ENCODE results near the gene KRTAP5-7.
"Not testable (repeated sequence)": the region's sequence is repeated elsewhere in the genome, so short reads cannot be mapped to it uniquely, and the experiment has no call there.

The KRTAP5-7 gene

DNA sequence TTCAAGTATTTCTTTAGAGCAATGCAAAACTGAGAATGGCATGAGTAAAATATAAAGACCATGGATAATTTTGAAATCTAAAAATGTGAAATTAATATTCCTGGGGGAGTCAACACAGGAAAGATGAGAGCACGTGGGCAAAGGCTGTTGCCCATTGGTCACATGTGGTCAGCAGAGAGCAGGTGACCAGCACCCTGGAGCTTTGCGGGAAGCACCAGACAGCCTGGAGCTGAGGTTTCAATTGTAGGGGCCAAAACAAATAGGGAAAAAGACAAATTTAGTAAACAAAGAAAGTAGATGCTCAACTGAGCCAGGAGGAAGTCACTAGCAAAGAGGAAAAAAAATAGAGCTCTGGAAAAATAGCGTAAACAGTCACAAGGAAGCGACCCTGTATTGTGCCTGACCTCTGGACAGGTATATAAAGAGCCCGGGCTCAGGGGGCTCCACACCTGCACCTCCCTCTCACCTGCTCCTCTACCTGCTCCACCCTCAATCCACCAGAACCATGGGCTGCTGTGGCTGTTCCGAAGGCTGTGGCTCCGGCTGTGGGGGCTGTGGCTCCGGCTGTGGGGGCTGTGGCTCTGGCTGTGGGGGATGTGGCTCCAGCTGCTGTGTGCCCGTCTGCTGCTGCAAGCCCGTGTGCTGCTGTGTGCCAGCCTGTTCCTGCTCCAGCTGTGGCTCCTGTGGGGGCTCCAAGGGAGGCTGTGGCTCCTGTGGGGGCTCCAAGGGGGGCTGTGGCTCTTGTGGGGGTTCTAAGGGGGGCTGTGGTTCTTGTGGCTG lies at the start of gene KRTAP5-7:
TSS of gene KRTAP5-7 (plus strand) at position 472 of the 780 bp plus-strand sequence. CDS start at position 506, 34 bp downstream.
- DNase-seq (ENCODE audit: low spot score): not testable (repeated sequence)

- DNase-seq (ENCODE audit: low spot score): no peak
Measured at GRCh38 chr11:71477641-71478527, 49.2 kb upstream of the KRTAP5-7 start.

DNA sequence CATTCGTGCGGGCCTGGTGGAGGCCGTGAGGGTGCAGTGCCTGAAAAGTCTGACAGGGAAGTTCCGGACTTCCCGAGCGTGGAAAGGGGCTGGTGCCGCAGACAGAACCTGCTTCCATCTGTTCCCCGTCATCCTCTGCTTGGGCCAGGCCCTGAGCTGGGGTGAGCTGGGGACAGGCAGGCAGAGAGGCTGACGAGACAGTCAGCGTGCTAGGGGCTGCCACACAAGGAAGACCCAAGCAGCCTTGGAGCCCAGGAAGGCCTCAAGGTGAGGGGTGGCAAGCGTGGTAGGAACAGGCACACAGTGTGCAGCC lies 48.6 kb upstream of the KRTAP5-7 start:
- no peak for DNase-seq (ENCODE audit: low spot score)

DNA sequence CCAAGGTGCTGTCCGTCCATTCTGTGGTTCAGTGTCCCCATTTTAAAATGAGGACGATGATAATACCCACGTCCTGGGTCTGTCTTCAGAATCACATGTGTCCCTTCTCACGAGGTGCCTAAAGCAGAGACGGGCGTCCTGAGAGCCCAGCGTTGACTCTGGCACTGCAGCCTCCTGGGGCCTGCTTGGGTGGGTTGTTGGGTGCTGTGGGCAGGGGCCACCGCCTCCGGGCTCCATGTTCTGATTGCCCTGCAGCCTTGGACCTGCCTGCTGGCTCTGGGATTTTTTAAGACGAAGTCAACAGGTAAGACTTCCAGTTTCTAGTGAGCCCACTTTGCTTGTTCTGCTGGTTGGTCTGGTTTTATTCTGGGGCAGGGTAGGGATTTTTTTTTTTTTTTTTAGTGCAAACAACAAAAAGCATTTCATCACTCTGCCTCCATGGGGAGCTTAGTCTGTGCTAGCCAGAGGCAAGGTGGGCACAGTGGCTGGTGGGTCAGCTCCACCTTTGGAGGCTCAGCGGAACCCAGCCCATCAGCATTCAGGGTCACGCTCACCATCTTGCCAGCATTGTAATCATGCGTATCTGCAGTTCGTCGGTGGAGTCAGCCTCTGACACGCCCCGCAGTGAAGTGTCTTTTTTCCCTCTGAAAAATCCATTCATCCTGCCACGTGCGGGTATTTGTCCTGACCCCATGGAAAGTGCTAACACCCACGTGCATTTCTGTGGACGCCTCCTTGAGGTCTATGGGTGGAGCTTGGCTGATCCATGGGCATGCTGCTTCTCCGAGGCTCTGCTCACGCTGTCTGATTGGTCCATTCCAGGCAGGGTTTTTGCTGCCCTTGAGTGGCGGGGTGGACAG lies 45.7 kb upstream of the KRTAP5-7 start:
- no peak for DNase-seq (ENCODE audit: low spot score)

DNA sequence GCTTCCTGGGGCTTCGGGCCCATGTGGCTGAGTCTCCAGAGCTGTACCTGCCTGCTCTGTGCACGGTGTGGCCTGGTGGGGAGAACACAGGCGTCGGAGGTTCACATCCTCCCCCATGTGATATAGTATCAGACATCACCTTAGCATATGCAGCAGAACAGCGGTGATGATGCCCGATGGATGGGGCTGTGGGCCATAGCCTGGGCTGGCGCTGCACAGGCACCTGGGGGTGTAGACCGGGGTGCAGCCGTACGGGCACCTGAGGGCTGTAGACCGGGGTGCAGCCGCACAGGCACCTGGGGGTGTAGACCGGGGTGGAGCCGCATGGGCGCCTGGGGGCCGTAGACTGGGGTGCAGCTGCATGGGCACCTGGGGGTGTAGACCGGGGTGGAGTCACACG lies 44.9 kb upstream of the KRTAP5-7 start:
- no peak for DNase-seq (ENCODE audit: low spot score)

DNA sequence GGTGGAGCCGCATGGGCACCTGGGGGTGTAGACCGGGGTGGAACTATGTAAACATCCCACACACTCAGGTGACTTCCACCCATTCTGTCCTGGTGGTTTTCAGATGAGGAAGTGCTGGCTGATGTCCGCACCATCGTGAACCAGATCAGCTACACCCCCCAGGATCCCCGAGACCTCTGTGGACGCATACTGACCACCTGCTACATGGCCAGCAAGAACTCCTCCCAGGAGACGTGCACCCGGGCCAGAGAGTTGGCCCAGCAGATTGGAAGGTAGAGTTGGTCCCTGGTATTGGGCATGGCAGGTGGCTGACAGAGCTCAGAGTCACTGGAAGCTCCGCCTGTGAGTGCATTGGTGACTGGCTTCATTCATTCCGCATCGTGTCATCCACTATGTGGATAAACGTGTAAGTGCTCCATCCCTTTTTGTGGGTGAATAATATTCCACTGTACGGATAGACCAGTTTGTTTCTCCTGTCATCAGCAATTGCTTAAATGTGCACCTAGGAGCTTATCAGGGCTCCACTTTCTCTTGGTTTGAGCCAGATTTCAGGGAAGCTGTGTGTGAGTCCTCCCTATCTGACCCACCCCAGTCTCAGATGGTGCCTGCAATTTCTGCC lies 44.2 kb upstream of the KRTAP5-7 start:
- no peak for DNase-seq (ENCODE audit: low spot score)

DNA sequence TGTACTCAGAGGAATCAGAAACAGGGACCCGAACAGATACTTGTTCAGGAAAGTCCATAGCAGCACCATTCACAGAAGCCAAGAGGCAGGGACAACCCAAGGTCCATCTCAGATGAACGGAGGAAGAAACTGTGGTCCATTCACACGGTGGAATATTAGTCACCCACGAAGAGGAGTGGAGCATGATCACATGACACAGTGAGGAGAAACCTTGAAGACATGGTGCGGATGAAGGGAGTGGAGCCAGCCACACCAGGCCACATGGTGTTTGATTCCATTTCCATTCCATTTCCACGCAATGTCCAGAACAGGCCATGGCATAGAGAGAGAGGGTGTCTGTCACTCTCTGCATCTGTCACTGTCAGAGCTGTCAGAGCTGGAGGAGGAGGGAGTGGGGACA lies 43.4 kb upstream of the KRTAP5-7 start:
- DNase-seq (ENCODE audit: low spot score): no peak

GRCh38 chr11:71484248-71485062 lies 42.6 kb upstream of the KRTAP5-7 start:
- no peak for DNase-seq (ENCODE audit: low spot score)

DNA sequence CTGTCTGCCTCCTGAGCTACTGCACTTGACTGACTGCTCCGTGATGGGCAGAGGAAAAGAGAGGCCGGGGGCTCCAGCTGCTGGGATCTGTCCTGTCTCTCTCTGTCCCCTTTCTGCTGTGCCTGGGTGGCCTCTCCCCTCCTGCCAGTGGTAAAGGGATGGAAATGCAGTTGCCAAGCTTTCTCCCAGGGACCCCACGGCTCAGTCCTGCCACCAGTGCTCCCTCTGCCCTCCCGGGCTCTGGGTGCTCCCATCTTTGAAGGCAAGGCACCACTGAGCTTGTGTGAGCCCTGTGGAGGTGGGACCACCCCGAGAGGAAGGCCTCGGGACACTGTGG lies 42.0 kb upstream of the KRTAP5-7 start:
- DNase-seq (ENCODE audit: low spot score): no peak

GRCh38 chr11:71485466-71485865 lies 41.6 kb upstream of the KRTAP5-7 start:
- DNase-seq (ENCODE audit: low spot score): no peak

GRCh38 chr11:71486320-71486719 lies 40.7 kb upstream of the KRTAP5-7 start:
- DNase-seq (ENCODE audit: low spot score): no peak

GRCh38 chr11:71488681-71489270 lies 38.3 kb upstream of the KRTAP5-7 start:
- no peak for DNase-seq (ENCODE audit: low spot score)

- peak; percentile 66 for DNase-seq (ENCODE audit: low spot score)
Measured at GRCh38 chr11:71489311-71490043, 37.6 kb upstream of the KRTAP5-7 start.

DNA sequence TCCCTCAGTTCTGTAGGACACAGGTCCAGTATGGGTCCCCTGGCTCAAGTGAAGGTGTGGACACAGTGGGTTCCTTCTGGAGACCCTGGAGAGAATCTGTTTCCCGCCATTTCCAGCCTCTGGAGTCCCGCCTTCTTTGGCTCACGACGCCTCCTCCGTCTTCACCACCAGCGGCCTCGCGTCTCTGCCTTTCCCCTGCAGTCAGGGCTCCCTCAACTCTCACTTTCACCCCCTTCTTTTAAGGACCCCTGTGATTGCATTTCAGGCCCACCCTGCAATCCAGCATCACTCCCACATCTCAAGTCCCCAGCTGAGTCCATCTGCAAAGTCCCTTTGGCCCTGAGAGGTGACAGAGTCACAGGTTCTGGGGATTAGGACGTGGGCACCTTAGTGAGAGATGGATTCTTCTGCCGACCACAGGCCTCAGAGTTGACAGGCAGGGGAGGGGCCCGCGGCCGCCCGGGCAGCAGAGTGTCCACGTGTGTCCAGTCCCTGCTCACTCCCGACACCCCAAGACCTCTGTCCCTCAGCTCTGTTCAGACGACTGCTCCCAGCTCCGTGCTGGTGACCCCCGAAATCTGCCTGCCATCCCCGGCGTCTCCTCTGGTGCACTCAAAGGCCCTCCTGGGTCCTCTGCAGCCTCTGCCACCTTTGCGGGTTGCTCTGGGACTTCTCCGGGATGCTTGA lies 36.9 kb upstream of the KRTAP5-7 start:
- no peak for DNase-seq (ENCODE audit: low spot score)

DNA sequence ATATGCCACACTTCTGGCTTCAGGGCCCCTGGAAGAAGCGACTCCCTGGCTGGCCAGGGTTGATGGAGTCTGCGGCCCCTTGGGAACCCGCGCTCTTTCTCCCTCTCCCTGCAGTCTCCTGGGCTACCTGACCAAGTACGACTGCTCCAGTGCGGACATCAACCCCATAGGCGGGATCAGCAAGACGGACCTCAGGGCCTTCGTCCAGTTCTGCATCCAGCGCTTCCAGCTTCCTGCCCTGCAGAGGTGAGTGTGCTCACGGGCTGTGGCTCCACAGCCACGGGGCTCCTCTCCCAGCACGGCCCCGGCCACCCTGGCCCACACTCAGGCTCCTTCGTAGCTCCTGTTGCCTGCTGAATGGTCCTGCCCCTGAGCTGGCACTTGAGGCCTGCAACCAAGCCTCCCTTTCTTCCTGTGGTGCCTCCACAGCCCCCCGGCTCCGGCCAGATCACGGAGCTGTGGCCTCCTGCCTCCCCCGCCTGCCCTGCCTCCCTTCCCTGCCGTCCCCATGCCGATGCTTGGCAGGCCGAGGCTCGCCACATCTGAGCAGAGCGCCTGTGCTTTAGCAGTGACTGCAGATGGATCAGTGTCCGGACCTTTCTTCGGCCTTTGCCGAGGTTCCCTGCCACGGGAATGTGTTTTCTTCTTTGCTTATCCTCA lies 36.2 kb upstream of the KRTAP5-7 start:
- DNase-seq (ENCODE audit: low spot score): no peak

DNA sequence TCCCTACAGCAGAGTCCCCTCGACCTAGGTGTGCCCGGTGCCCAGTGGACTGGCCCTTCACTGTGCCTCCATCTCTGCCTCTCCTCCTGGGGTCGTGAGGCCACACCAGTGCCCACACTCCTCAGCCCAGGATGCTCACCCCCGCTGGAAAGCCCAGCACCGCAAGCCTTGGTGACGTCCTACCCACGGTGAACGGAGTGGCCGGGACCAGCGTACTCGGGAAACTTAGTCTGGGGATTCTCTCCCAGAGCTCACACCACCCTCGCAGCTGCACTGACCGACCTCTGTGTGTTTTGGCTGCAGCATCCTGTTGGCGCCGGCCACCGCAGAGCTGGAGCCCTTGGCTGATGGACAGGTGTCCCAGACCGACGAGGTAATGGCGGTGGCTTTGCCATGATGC lies 35.5 kb upstream of the KRTAP5-7 start:
- no peak for DNase-seq (ENCODE audit: low spot score)

DNA sequence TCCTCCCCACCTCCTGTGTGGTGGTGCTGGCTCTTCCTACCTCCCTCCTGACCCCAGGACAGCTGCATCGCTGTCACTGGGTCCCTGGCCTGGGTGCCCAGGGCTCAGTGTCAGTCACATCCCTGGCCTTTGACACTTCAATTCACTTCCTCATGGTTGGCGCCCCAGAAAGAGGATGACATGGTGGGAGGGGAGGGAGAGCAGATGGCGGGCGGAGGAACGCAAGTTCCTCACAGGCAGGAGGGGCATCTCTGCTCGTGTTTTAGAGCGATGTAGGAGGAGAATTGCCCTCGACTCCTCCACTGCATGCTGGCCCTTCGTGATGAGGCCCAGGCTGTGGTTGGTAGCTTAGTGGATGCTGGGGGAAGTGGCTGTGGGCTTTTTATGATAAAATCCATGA lies 35.1 kb upstream of the KRTAP5-7 start:
- no peak for DNase-seq (ENCODE audit: low spot score)

DNA sequence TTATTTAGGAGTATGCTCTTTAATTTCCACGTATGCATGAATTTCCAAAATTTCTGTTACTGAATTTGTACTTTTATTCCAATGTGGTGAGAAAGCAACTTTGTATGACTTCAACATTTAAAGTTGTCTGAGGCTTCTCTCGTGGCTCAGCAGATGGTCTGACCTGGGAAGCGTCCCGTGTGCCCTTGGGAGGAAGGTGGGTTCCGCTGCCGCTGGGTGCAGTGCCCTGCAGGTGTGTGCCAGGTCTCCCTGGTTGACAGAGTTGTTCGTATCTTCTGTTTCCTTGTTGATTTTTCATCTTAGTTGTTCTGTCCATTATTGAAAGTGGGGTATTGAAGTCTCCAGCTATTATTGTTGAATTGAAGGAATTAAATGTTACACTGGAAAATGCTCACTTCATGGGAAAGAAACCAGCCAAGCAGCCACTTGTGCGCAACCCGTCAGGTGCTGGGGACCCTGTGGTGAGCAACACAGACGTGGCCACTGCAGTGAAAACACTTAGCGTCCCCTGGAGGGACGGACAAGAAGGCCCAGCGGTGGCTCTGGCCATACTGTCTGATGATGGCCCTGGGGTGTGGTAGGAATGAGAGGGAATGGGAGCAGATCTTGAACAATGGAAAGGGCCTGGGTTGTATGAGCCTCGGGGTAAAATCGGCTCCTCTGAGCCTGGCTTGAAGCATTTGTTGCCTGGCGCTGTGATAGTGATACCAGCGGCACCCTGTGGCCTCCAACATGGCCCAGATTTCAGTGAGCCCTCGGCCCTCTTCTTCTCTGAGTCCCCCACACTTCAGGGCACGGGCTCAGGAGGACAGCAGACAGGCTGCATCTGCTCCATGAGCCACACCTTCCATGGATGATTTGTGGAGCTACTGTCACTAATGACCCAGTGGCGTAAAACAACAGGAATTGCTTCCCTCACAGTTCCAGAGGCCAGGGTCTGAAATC lies 31.5 kb upstream of the KRTAP5-7 start:
- no peak for DNase-seq (ENCODE audit: low spot score)

All from kidney capillary endothelial cell (primary cell).